Lower lobe of right lung (tissue), 2 donors: ENCODE results near the gene SAMD4B. TPM values are rescaled to one million over a fixed set of nuclear protein-coding genes. Genes with fewer than 3 reads are reported as not detected.

Source experiments
- ATAC-seq, 2 donors: fragments of 200-7000 bp; cut with Tn5 transposase; one replicate each; pipeline ENCODE4 v1.9.1; 2020 to 2022; ENCODE audit warnings: mild to moderate bottlenecking in 2 of 2, moderate library complexity in 2 of 2
- DNase-seq: peaks from one replicate; pipeline ENCODE4 v3.0.0-alpha.2; 2020
- H3K27ac ChIP-seq: fragments of 200-600 bp; one replicate; pipeline ENCODE4 v1.8.0; 2022
- H3K27me3 ChIP-seq: fragments of 200-600 bp; one replicate; pipeline ENCODE4 v1.8.0; 2022; ENCODE audit warnings: low read depth
- H3K36me3 ChIP-seq: fragments of 200-600 bp; one replicate; pipeline ENCODE4 v1.8.0; 2022; ENCODE audit warnings: mild to moderate bottlenecking
- H3K4me1 ChIP-seq: fragments of 200-600 bp; one replicate; pipeline ENCODE4 v1.8.0; 2022
- H3K4me3 ChIP-seq: fragments of 200-600 bp; one replicate; pipeline ENCODE4 v1.8.0; 2022; ENCODE audit warnings: mild to moderate bottlenecking
- H3K9me3 ChIP-seq: fragments of 200-600 bp; one replicate; pipeline ENCODE4 v1.8.0; 2022
- CTCF ChIP-seq: fragments of 200-600 bp; IDR thresholded peaks from one replicate; pipeline ENCODE4 v1.8.0; 2022; ENCODE audit warnings: antibody characterized with exemption, mild to moderate bottlenecking
- intact Hi-C: fragments of 100-400 bp; cut with DNase I; formaldehyde crosslinking; loops from one replicate; pipeline ENCODE4 v1.11.0; 2022
- total RNA-seq: library from RNA; stranded (reverse); fragmentation: NEBNext Ultra II Directional; extraction: Animal tissue kit (Norgen Biotek cat#: 25700); gene quantifications from one replicate; pipeline ENCODE4 v1.2.1, GENCODE V29; 2021
- donor health status: DM: no; HTN: yes; CAD: no; lungs with severe emphysema.

The SAMD4B gene
- total RNA-seq, 1 donor from 2014 or later, result 74.4 TPM

DNA sequence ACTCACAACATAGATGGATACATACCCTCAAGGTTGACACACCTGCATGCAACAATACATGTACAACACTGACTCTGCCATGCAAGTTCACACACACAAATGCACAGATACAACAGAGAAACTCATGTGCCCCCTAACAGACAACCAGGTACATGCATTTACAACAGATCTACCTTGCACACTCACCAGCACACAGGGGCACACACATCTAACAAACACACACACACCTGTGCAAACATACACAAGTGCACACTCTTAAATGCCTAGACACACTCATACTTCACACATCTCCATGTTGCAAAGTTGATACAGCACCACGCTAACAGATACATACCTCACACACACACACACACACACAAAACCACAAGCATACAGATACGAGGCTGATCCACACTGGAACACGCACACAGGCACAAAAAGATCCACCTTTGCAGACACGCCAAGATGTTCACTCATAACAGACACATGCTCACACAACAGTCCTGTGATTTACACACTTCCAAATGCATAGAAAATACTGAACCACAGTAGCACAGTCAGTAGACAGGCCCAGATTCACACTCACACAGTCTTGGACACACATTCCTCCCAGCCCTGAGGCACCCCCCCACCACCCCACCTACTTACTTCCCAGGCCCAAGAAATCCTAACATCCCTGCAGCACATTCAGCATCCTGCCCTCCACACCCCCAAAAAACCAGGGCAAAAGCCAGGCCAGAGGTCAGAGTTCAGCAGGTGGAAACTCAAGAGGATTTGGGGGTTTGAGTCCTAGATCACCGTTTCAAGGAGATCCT is 22.9 kb upstream of the SAMD4B start:
- Histone ChIP-seq H3K4me3 (no peak overlapping the region), H3K36me3 (no peaks in the 10 kb centered on the region), H3K27me3 (no peaks in the 10 kb centered on the region), H3K9me3 (no peaks in the 10 kb centered on the region), H3K27ac (no peak overlapping the region), H3K4me1 (no peaks in the 10 kb centered on the region)
- DNase-seq, result no peak
- ATAC-seq, result no peak
- no peak for TF ChIP-seq CTCF
- intact Hi-C loops, result no loop called here

GRCh38 chr19:39319892-39320248 is 22.4 kb upstream of the SAMD4B start:
- no peak for TF ChIP-seq CTCF
- H3K4me3 ChIP-seq, result peak overlapping the region; percentile 56
- no peaks in the 10 kb centered on the region for H3K4me1 ChIP-seq

DNA sequence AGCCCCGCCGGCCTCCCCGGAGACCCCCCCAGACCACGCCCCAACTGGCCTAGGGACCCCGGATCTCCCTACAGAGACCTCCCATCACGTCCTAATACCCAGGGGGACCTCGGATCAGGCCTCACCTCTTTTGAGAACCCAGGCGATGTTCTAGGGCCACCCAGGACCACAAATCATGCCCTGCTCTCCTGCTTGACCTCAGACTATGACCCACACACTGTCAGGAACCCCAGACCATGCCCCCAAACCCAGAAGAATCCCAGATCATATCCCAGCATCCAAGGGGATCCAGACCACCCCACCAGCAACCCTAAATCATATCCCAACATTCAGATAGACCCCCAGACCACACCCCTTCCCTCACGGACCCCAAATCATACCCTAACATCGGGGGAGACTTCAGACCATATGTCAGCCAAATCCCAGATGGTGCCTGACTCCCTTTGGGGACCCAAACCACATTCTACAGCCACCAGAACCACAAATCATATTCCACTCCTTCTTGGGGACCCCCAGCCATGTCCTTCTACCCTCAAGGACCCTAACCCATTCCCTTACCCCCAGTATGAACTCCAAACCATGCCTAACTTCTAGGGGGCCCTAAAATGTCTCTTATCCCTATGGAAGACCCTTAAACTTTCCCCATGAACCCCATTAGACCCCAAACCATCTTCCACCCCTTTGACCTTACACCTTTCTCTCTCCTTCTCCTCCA is 20.9 kb upstream of the SAMD4B start:
- H3K4me3 ChIP-seq, result peak overlapping the region; percentile 28
- intact Hi-C loops, result loop anchor here (10.0 kb wide), 1 partner anchor 196 kb away; the partner anchor contains the start of gene PAK4
- H3K9me3 ChIP-seq, result no peaks in the 10 kb centered on the region
- H3K27ac ChIP-seq, result no peak overlapping the region
- H3K4me1 ChIP-seq, result no peaks in the 10 kb centered on the region
- H3K36me3 ChIP-seq, result no peaks in the 10 kb centered on the region
- no peaks in the 10 kb centered on the region for H3K27me3 ChIP-seq
- DNase-seq (no peak), ATAC-seq (no peak)
- no peak for TF ChIP-seq CTCF

More at GRCh38 chr19:39319892-39320248, 22.4 kb upstream of the SAMD4B start:
- intact Hi-C loops, result loop anchor here (10.0 kb wide), 1 partner anchor 195 kb away; the partner anchor contains the start of gene PAK4
- DNase-seq (no peak), ATAC-seq (no peak)
- no peaks in the 10 kb centered on the region for H3K9me3 ChIP-seq
- no peaks in the 10 kb centered on the region for H3K36me3 ChIP-seq
- H3K27me3 ChIP-seq, result no peaks in the 10 kb centered on the region
- H3K27ac ChIP-seq, result no peak overlapping the region

- Histone ChIP-seq H3K9me3 (no peaks in the 10 kb centered on the region), H3K27ac (no peak overlapping the region), H3K4me1 (no peaks in the 10 kb centered on the region), H3K4me3 (no peak overlapping the region), H3K27me3 (no peaks in the 10 kb centered on the region), H3K36me3 (no peaks in the 10 kb centered on the region)
- TF ChIP-seq CTCF, result no peak
- intact Hi-C loops, result loop anchor here (10.0 kb wide), 1 partner anchor 197 kb away; the partner anchor contains the start of gene PAK4
- no peak for ATAC-seq
- no peak for DNase-seq
Observed at GRCh38 chr19:39321832-39322176, 20.4 kb upstream of the SAMD4B start.

DNA sequence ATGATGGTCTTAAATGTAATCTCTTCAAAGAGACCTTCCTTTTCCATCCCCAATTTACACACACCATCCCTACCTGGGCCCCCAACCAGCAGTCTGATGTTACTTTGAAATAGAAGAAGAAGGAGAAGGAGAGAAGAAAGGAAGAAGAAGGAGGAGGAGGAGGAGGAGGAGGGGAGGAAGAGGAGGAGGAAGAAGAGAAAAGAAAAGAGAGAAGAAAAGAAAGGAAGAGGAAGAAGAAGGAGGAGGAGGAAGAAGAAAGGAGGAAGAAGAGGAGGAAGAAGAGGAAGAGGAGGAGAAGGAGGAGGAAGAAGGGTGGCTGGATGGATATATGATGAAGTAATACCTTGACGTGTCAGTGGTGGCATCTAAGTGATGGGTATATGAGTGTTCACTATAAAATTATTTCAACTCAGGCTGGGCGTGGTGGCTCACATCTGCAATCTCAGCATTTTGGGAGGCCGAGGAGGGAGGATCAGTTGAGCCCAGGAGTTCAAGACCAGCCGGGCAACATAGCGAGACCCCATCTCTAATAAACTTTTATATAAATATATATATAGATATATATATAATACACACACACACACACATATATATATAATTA is 17.9 kb upstream of the SAMD4B start:
- Histone ChIP-seq H3K27me3 (no peaks in the 10 kb centered on the region), H3K36me3 (peaks cover 12% of the 10 kb centered on the region), H3K4me1 (peaks cover 10% of the 10 kb centered on the region), H3K9me3 (no peaks in the 10 kb centered on the region), H3K27ac (no peak overlapping the region), H3K4me3 (no peak overlapping the region)
- no peak for DNase-seq
- ATAC-seq, result no peak
- intact Hi-C loops, result loop anchor here (10.0 kb wide), 1 partner anchor 200 kb away; the partner anchor contains the start of gene PAK4
- no peak for TF ChIP-seq CTCF
